Measurements from ENCODE around the gene TBX21. TPM values are rescaled to one million over a fixed set of nuclear protein-coding genes. Genes with fewer than 3 reads are reported as not detected.

TBX21 gene
- 10 to 100 TPM; 61.7 to 61.9 TPM for total RNA-seq

DNA sequence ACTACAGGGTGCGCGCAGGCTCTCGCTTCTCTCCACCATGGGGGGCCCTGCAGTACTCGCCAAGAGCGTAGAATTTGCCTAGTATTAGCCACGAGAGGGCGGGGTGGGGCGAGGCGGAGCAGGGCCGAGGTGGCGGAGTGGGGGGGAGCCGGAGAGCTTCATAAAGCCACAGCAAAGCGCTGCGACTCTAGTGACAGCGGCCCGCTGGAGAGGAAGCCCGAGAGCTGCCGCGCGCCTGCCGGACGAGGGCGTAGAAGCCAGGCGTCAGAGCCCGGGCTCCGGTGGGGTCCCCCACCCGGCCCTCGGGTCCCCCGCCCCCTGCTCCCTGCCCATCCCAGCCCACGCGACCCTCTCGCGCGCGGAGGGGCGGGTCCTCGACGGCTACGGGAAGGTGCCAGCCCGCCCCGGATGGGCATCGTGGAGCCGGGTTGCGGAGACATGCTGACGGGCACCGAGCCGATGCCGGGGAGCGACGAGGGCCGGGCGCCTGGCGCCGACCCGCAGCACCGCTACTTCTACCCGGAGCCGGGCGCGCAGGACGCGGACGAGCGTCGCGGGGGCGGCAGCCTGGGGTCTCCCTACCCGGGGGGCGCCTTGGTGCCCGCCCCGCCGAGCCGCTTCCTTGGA is at the start of gene TBX21:
TBX21 (plus strand) TSS at position 190 of the 627 bp plus-strand sequence; CDS start at position 409, 219 bp downstream.
- peak; percentile 94 for DNase-seq
- Mint-ChIP-seq H3K36me3 (peaks cover 38% of the 10 kb centered on the region), H3K9me3 (no peaks in the 10 kb centered on the region), H3K4me3 (peak within 1 kb of the TSS; percentile 100), H3K27me3 (no peaks in the 10 kb centered on the region), H3K27ac (peak within 1 kb of the TSS; percentile 97), H3K4me1 (peaks cover 64% of the 10 kb centered on the region)

DNA sequence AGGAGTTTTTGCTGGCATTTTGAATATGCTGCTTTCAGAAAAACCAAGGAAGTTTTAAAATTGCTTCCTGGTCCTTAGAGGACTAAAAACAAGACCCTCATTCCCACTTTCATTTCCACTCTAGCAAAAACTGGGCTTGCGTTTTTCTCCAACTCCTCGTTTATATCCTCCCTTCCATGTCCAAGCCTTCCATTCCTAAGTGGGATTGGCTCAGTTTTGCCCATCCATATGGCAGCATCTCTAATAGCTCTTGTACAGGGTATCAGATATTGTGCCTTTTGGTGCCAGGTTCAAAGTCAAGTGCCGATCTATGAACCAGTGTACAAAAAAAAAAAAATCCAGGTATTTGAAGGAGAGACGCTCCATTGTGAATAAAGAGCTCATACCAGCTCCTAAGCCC is 49.0 kb upstream of the TBX21 start:
- no peaks in the 10 kb centered on the region for H3K9me3 Mint-ChIP-seq
- peaks cover 54% of the 10 kb centered on the region for H3K36me3 Mint-ChIP-seq
- DNase-seq, result no peak
- no peaks in the 10 kb centered on the region for H3K27me3 Mint-ChIP-seq
- peak overlapping the region; percentile 25 for H3K27ac Mint-ChIP-seq
- no peak overlapping the region for H3K4me3 Mint-ChIP-seq
- H3K4me1 Mint-ChIP-seq, result peaks cover 23% of the 10 kb centered on the region

GRCh38 chr17:47684535-47685193 is 48.4 kb upstream of the TBX21 start:
- Mint-ChIP-seq H3K36me3 (peaks cover 52% of the 10 kb centered on the region), H3K4me1 (peaks cover 23% of the 10 kb centered on the region), H3K27me3 (no peaks in the 10 kb centered on the region), H3K27ac (peak overlapping the region; percentile 30), H3K4me3 (no peak overlapping the region), H3K9me3 (no peaks in the 10 kb centered on the region)
- DNase-seq, result no peak

GRCh38 chr17:47685556-47686275 is 47.3 kb upstream of the TBX21 start:
- Mint-ChIP-seq H3K36me3 (peaks cover 42% of the 10 kb centered on the region), H3K27ac (peak overlapping the region; percentile 40), H3K27me3 (no peaks in the 10 kb centered on the region), H3K9me3 (no peaks in the 10 kb centered on the region), H3K4me3 (no peak overlapping the region), H3K4me1 (peaks cover 23% of the 10 kb centered on the region)
- DNase-seq, result no peak

- Mint-ChIP-seq H3K27ac (peak overlapping the region; percentile 40), H3K27me3 (no peaks in the 10 kb centered on the region), H3K36me3 (peaks cover 39% of the 10 kb centered on the region), H3K9me3 (no peaks in the 10 kb centered on the region), H3K4me1 (peaks cover 23% of the 10 kb centered on the region), H3K4me3 (no peak overlapping the region)
- no peak for DNase-seq
Measured at GRCh38 chr17:47686276-47686635, 46.8 kb upstream of the TBX21 start.

DNA sequence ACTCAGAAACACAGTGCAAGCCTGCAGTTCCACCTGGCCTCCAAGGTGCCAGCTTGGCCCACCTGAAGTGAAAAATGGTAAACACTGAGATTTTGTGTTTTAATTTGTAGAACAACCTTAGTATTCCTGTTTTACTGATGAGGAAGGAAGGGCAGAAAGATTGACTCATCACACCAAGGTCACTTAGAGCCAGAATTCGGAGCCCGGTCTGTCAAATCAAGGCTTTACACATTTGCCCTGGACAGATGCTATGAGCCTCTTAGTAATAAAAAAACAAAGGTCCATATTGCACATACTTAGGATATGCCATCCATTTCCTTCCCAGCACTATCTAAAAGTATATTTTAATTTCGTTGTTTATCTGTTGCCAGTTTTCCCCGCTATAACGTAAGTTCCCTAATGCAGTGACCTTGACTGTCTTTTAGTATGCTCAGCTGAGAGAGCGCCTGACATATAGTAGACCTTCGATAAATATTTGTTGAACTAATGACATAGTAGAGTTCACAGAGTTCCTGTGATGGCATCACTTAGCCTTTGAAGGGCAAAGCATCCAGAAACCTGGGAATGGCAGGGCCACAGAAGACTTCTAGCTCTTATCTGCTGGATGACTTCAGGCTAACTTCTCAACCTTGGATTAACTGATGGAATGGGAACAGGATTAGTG is 46.2 kb upstream of the TBX21 start:
- Mint-ChIP-seq H3K4me1 (peaks cover 25% of the 10 kb centered on the region), H3K9me3 (no peaks in the 10 kb centered on the region), H3K27me3 (no peaks in the 10 kb centered on the region), H3K4me3 (no peak overlapping the region), H3K27ac (no peak overlapping the region), H3K36me3 (peaks cover 38% of the 10 kb centered on the region)
- DNase-seq, result no peak

DNA sequence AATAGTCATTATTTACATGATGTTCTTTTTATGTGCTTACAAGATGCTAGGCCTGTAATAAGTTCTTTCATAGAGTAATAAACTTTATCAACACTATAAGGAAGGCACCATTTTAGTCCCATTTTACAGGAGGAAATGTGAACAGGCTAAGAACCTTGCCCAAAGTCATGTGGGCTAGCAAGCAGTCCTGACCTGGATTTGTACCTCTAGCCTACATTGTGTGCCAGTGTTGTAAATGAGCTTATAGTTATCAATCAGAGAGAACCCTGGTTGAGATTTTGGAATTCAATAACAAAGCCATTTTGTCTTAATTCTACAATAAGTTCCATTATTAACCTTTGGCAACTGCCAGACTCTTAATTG is 45.7 kb upstream of the TBX21 start:
- Mint-ChIP-seq H3K9me3 (no peaks in the 10 kb centered on the region), H3K27ac (no peak overlapping the region), H3K27me3 (no peaks in the 10 kb centered on the region), H3K36me3 (peaks cover 33% of the 10 kb centered on the region), H3K4me3 (no peak overlapping the region), H3K4me1 (peaks cover 24% of the 10 kb centered on the region)
- DNase-seq, result no peak

- H3K27me3 Mint-ChIP-seq, result no peaks in the 10 kb centered on the region
Measured at GRCh38 chr17:47687748-47688147, 45.3 kb upstream of the TBX21 start.

GRCh38 chr17:47690121-47690520 is 42.9 kb upstream of the TBX21 start:
- Mint-ChIP-seq H3K27me3 (no peaks in the 10 kb centered on the region), H3K4me3 (no peak overlapping the region), H3K4me1 (peaks cover 31% of the 10 kb centered on the region), H3K36me3 (peaks cover 10% of the 10 kb centered on the region), H3K9me3 (no peaks in the 10 kb centered on the region), H3K27ac (no peak overlapping the region)
- DNase-seq, result no peak

More at GRCh38 chr17:47687748-47688147, 45.3 kb upstream of the TBX21 start:
- Mint-ChIP-seq H3K9me3 (no peaks in the 10 kb centered on the region), H3K4me3 (no peak overlapping the region), H3K36me3 (peaks cover 28% of the 10 kb centered on the region), H3K4me1 (peaks cover 25% of the 10 kb centered on the region), H3K27ac (no peak overlapping the region)
- no peak for DNase-seq

DNA sequence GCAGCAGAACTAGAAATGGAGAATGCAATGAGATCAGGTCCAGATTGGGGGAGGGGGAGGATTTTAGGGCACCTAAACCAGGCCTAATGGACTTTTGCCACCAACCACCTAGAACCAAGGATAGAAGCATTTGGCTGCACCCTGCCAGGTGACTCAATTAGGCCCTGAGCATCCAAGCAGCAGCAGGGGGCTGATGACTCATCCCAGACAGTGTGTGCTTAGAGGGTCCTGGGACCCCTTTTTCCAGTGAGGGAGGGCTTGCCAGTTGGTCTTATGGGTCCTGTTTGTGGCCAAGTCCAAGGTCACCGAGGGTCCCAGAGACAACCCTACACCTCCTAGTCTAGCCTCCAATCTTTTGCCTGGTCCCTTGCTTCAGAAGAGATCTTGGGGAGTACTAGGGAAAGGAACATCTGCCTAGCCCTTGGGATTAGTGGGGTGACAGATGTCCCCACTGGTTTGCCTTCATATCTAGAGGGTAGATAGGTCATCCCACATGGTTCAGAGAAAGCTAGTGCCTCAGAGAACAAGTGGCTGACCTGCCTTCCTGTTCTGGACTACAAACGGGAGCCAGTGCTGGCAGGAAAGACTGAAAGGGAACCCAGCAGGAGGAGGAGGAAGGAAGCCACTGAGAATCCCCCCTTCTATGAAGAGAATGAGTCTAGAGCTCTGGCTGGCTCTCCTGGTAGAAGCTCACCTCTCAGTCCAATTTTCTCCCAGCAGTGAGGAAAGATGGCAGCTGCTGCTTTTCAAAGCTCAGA is 40.7 kb upstream of the TBX21 start:
- H3K36me3 Mint-ChIP-seq, result peaks cover 3% of the 10 kb centered on the region
- peaks cover 44% of the 10 kb centered on the region for H3K4me1 Mint-ChIP-seq
- H3K4me3 Mint-ChIP-seq, result peak overlapping the region; percentile 84
- H3K27ac Mint-ChIP-seq, result no peak overlapping the region
- no peaks in the 10 kb centered on the region for H3K9me3 Mint-ChIP-seq
- H3K27me3 Mint-ChIP-seq, result no peaks in the 10 kb centered on the region
- DNase-seq, result no peak

DNA sequence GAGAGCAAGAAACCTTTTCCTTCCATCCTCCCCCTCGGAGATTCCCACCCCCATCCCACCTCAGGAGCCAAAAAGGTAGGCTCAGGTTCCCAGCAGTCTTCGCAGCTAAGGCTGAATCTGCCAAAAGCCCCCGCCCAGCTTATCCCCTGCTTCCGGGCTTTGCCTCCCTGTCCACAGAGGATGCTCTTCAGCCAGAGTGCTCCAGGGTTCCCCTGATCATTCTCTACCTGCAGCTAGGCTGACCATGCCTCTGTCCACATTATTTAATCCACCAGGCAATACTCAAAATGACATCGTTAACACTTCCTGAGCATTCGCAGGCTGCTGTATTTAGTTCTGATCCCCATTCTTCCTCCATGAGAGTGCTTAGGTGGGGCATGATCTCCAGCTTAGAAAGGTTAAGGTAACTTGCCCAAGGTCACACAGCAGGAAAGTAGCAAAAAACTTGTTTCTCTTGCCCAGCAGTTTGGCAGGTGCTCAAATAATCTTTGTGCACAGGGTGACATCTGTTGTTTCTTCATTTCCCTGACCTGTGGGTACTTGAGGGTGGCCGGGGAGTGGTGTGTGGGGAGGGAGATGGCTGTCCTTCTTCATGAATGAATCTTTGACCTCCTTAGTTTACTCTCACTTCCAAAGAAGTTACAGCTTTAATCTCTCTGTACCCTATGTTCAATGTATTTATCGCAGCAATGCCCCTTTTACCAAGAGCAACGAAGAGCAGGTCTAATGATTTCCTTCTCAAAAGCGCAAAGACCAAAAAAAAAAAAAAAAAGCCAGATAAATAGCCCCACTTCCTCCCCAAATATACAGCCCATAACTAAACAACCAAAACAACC is 39.9 kb upstream of the TBX21 start:
- H3K27ac Mint-ChIP-seq, result peak overlapping the region; percentile 84
- H3K27me3 Mint-ChIP-seq, result no peaks in the 10 kb centered on the region
- no peak for DNase-seq
- H3K36me3 Mint-ChIP-seq, result peaks cover 3% of the 10 kb centered on the region
- no peaks in the 10 kb centered on the region for H3K9me3 Mint-ChIP-seq
- peak overlapping the region; percentile 84 for H3K4me3 Mint-ChIP-seq
- H3K4me1 Mint-ChIP-seq, result peaks cover 51% of the 10 kb centered on the region

GRCh38 chr17:47693731-47694580 is 39.1 kb upstream of the TBX21 start, which contains the start of gene TBKBP1:
Gene TBKBP1, plus strand, starts transcription at chr17:47694161. Its CDS starts 1,952 bp downstream, at chr17:47696113.
- DNase-seq, result peak; percentile 59
- Mint-ChIP-seq H3K27ac (peak within 1 kb of the TSS; percentile 87), H3K4me3 (peak within 1 kb of the TSS; percentile 84), H3K9me3 (no peaks in the 10 kb centered on the region), H3K36me3 (peaks cover 4% of the 10 kb centered on the region), H3K4me1 (peaks cover 59% of the 10 kb centered on the region), H3K27me3 (no peaks in the 10 kb centered on the region)

Data from activated naive CD8-positive, alpha-beta T cell treated with anti-CD3 and anti-CD28 coated beads for 36 hours (primary cell).